Liver (tissue), 9 donors: ENCODE results near the gene FKBP1C. TPM values are rescaled to one million over a fixed set of nuclear protein-coding genes. Genes with fewer than 3 reads are reported as not detected.

Experiments
- DNase-seq: peaks from one replicate; pipeline ENCODE4 v3.0.0-alpha.2; 2017; ENCODE audit warnings: low spot score
- H3K27ac ChIP-seq, 2 donors: one replicate each; pipeline ENCODE4 v1.7.0; 2013; ENCODE audit warnings: inconsistent platforms in 2 of 2, low read length in 2 of 2, control low read depth in 1 of 2, low read depth in 1 of 2, mild to moderate bottlenecking in 1 of 2
- H3K27me3 ChIP-seq, 4 donors: one replicate each; pipeline versions ENCODE4 v1.6.1 to v1.7.0; 2013; ENCODE audit warnings: low read length in 3 of 4, inconsistent platforms in 1 of 4, mild to moderate bottlenecking in 1 of 4, moderate library complexity in 1 of 4; ENCODE audit not compliant: control insufficient read depth in 4 of 4, insufficient read depth in 4 of 4
- H3K36me3 ChIP-seq, 4 donors: one replicate each; pipeline versions ENCODE4 v1.6.1 to v1.7.0; 2013; ENCODE audit warnings: low read length in 3 of 4, mild to moderate bottlenecking in 3 of 4, low read depth in 1 of 4, moderate library complexity in 1 of 4; ENCODE audit not compliant: control insufficient read depth in 4 of 4, insufficient read depth in 3 of 4
- H3K4me1 ChIP-seq, 4 donors: one replicate each; pipeline versions ENCODE4 v1.6.1 to v1.7.0; 2013; ENCODE audit warnings: low read length in 3 of 4, mild to moderate bottlenecking in 3 of 4, moderate library complexity in 1 of 4; ENCODE audit not compliant: control insufficient read depth in 4 of 4, insufficient read depth in 4 of 4
- H3K4me3 ChIP-seq, 3 donors: one replicate each; pipeline versions ENCODE4 v1.6.1 to v1.7.0; 2013; ENCODE audit warnings: low read length in 3 of 3, control low read depth in 1 of 3, low read depth in 1 of 3, mild to moderate bottlenecking in 1 of 3
- H3K9ac ChIP-seq, 2 donors: one replicate each; pipeline ENCODE4 v1.7.0; 2013; ENCODE audit warnings: low read length in 2 of 2, mild to moderate bottlenecking in 2 of 2, moderate library complexity in 2 of 2, control low read depth in 1 of 2, low read depth in 1 of 2
- H3K9me3 ChIP-seq, 4 donors: one replicate each; pipeline versions ENCODE4 v1.6.1 to v1.7.0; 2013; ENCODE audit warnings: low read length in 3 of 4; ENCODE audit not compliant: control insufficient read depth in 4 of 4
- EGR1 ChIP-seq, 2 donors: IDR thresholded peaks; 2 replicates each; pipeline ENCODE4 v1.6.1; 2016 to 2018; ENCODE audit warnings: antibody characterized with exemption in 2 of 2, low read depth in 2 of 2
- FOXA1 ChIP-seq: IDR thresholded peaks from 2 replicates; pipeline ENCODE4 v1.6.1; 2016; ENCODE audit warnings: antibody characterized with exemption
- FOXA2 ChIP-seq: IDR thresholded peaks from 2 replicates; pipeline ENCODE4 v1.6.1; 2016; ENCODE audit warnings: antibody characterized with exemption
- GABPA ChIP-seq, 2 donors: IDR thresholded peaks in 1 of 2; conservative IDR thresholded peaks in 1 of 2; 2 replicates each; pipeline ENCODE4 v1.6.1; 2016; ENCODE audit warnings: antibody characterized with exemption in 2 of 2, mild to moderate bottlenecking in 1 of 2, moderate library complexity in 1 of 2
- HNF4G ChIP-seq: IDR thresholded peaks from 2 replicates; pipeline ENCODE4 v1.6.1; 2016; ENCODE audit warnings: antibody characterized with exemption
- JUND ChIP-seq, 2 donors: IDR thresholded peaks; 2 replicates each; pipeline ENCODE4 v1.6.1; 2016; ENCODE audit warnings: antibody characterized with exemption in 2 of 2
- NR2F2 ChIP-seq: IDR thresholded peaks from 2 replicates; pipeline ENCODE4 v1.6.1; 2016; ENCODE audit warnings: antibody characterized with exemption
- RXRA ChIP-seq, 2 donors: IDR thresholded peaks; 2 replicates each; pipeline ENCODE4 v1.6.1; 2017 to 2018; ENCODE audit warnings: antibody characterized with exemption in 2 of 2, mild to moderate bottlenecking in 1 of 2
- SP1 ChIP-seq: IDR thresholded peaks from 2 replicates; pipeline ENCODE4 v1.6.1; 2018; ENCODE audit warnings: antibody characterized with exemption, mild to moderate bottlenecking
- TAF1 ChIP-seq: conservative IDR thresholded peaks from 2 replicates; pipeline ENCODE4 v1.6.1; 2016; ENCODE audit warnings: antibody characterized with exemption, mild to moderate bottlenecking
- YY1 ChIP-seq: IDR thresholded peaks from 2 replicates; pipeline ENCODE4 v1.6.1; 2016; ENCODE audit warnings: antibody characterized with exemption, mild to moderate bottlenecking
- WGBS: extraction: QIAGEN DNeasy Blood & Tissue Kit; methylation state at CpG from one replicate; pipeline ENCODE4 v1.1.7; 2013; 5-methylcytosine and 5-hydroxymethylcytosine counted together
- polyA plus RNA-seq, 2 donors: library from polyadenylated mRNA; stranded (reverse) in 1 of 2; unstranded in 1 of 2; fragments of 200-250 nt in 1 of 2; fragments of >200 nt in 1 of 2; fragmentation: Nextera tagmentation in 1 of 2; extraction: Ambion mirVana in 1 of 2; gene quantifications; one replicate each; pipeline versions ENCODE4 v1.2.1 to v1.2.3, GENCODE V29; 2013 to 2015
- total RNA-seq, 2 donors: library from RNA; depleted of rRNA; stranded (reverse); fragments of >200 nt; gene quantifications; one replicate each; pipeline ENCODE4 v1.2.3, GENCODE V29; 2014
- TF ChIP-seq, protein P1 (sequence below): fragments of 150-350 bp; IDR thresholded peaks from 2 replicates; pipeline ENCODE4 v1.5.1; 2017; ENCODE audit warnings: improper control_type of control experiment, low read depth, low read length; ENCODE audit not compliant: missing input control
- TF ChIP-seq, protein P2 (sequence below): IDR thresholded peaks from 2 replicates; pipeline ENCODE4 v1.6.1; 2016; ENCODE audit warnings: antibody characterized with exemption, mild to moderate bottlenecking
- TF ChIP-seq, protein P3 (sequence below): IDR thresholded peaks from 2 replicates; pipeline ENCODE4 v1.6.1; 2016; ENCODE audit warnings: antibody characterized with exemption
- TF ChIP-seq, protein P4 (sequence below): IDR thresholded peaks from 2 replicates; pipeline ENCODE4 v1.6.1; 2016; ENCODE audit warnings: antibody characterized with exemption
- donor health status: healthy.
- donor health status: healthy.
- donor health status: healthy.
- donor health status: healthy.
- donor health status: healthy.

FKBP1C gene
- total and polyA plus RNA-seq, 4 donors = 0.08 to 0.61 (median 0.38) TPM

DNA sequence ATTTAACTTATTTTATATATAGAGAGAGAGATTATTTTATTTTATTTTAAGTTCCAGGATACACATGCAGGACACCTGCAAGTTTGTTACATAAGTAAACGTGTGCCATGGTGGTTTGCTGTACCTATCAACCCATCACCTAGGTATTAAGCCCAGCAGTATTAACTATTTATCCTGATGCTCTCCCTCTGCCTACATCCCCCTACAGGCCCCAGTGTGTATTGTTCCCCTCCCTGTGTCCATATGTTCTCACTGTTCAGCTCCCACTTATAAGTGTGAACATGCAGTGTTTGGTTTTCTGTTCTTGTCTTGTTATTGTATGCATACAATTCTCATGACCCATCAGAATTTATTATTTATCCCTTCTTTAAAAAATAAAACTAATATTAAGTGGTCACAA is 34.6 kb downstream of the FKBP1C start:
- Histone ChIP-seq H3K27me3 (no peaks in the 10 kb centered on the region), H3K27ac (no peak overlapping the region), H3K4me1 (peaks cover 2 to 15% (median 6%) of the 10 kb centered on the region in 4 donors), H3K36me3 (no peaks in the 10 kb centered on the region), H3K4me3 (no peak overlapping the region), H3K9ac (no peak overlapping the region), H3K9me3 (no peaks in the 10 kb centered on the region)
- 93% methylated on average over 1 of the region's 1 CpG for WGBS
- TF ChIP-seq FOXA1 = no peak
- TF ChIP-seq RXRA (IDR thresholded peaks at IDR 0.05) = no peak
- TF ChIP-seq SP1 = no peak
- TF ChIP-seq TAF1 = no peak
- no peak for TF ChIP-seq HNF4G
- TF ChIP-seq, protein P1, sequence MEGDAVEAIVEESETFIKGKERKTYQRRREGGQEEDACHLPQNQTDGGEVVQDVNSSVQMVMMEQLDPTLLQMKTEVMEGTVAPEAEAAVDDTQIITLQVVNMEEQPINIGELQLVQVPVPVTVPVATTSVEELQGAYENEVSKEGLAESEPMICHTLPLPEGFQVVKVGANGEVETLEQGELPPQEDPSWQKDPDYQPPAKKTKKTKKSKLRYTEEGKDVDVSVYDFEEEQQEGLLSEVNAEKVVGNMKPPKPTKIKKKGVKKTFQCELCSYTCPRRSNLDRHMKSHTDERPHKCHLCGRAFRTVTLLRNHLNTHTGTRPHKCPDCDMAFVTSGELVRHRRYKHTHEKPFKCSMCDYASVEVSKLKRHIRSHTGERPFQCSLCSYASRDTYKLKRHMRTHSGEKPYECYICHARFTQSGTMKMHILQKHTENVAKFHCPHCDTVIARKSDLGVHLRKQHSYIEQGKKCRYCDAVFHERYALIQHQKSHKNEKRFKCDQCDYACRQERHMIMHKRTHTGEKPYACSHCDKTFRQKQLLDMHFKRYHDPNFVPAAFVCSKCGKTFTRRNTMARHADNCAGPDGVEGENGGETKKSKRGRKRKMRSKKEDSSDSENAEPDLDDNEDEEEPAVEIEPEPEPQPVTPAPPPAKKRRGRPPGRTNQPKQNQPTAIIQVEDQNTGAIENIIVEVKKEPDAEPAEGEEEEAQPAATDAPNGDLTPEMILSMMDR = no peak
- TF ChIP-seq, protein P2, sequence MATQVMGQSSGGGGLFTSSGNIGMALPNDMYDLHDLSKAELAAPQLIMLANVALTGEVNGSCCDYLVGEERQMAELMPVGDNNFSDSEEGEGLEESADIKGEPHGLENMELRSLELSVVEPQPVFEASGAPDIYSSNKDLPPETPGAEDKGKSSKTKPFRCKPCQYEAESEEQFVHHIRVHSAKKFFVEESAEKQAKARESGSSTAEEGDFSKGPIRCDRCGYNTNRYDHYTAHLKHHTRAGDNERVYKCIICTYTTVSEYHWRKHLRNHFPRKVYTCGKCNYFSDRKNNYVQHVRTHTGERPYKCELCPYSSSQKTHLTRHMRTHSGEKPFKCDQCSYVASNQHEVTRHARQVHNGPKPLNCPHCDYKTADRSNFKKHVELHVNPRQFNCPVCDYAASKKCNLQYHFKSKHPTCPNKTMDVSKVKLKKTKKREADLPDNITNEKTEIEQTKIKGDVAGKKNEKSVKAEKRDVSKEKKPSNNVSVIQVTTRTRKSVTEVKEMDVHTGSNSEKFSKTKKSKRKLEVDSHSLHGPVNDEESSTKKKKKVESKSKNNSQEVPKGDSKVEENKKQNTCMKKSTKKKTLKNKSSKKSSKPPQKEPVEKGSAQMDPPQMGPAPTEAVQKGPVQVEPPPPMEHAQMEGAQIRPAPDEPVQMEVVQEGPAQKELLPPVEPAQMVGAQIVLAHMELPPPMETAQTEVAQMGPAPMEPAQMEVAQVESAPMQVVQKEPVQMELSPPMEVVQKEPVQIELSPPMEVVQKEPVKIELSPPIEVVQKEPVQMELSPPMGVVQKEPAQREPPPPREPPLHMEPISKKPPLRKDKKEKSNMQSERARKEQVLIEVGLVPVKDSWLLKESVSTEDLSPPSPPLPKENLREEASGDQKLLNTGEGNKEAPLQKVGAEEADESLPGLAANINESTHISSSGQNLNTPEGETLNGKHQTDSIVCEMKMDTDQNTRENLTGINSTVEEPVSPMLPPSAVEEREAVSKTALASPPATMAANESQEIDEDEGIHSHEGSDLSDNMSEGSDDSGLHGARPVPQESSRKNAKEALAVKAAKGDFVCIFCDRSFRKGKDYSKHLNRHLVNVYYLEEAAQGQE = no peak
- TF ChIP-seq, protein P3, sequence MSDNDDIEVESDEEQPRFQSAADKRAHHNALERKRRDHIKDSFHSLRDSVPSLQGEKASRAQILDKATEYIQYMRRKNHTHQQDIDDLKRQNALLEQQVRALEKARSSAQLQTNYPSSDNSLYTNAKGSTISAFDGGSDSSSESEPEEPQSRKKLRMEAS = no peak
- TF ChIP-seq, protein P4, sequence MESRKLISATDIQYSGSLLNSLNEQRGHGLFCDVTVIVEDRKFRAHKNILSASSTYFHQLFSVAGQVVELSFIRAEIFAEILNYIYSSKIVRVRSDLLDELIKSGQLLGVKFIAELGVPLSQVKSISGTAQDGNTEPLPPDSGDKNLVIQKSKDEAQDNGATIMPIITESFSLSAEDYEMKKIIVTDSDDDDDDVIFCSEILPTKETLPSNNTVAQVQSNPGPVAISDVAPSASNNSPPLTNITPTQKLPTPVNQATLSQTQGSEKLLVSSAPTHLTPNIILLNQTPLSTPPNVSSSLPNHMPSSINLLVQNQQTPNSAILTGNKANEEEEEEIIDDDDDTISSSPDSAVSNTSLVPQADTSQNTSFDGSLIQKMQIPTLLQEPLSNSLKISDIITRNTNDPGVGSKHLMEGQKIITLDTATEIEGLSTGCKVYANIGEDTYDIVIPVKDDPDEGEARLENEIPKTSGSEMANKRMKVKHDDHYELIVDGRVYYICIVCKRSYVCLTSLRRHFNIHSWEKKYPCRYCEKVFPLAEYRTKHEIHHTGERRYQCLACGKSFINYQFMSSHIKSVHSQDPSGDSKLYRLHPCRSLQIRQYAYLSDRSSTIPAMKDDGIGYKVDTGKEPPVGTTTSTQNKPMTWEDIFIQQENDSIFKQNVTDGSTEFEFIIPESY = no peak
- DNase-seq = no peak

DNA sequence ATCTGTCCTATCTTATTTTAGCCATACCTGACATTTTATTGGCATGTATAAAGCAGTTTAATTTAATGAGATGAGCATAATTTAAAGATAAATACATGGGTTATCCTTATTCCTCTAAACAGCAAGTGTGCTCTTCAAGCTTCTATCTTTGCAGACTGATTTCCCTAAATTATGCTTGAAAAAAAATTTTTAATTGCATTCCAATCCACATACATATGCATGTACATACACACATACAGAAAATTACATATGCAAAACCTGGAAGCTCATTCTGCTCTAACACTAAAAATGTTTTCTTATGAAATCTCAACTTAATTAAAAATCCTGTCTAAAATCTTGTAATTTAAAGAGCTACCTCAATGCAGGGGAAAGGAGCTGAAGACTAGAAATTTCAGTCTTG is 35.3 kb downstream of the FKBP1C start:
- no peaks in the 10 kb centered on the region for H3K9me3 ChIP-seq
- H3K4me3 ChIP-seq = no peak overlapping the region
- H3K27ac ChIP-seq = no peak overlapping the region
- H3K36me3 ChIP-seq = no peaks in the 10 kb centered on the region
- H3K9ac ChIP-seq = no peak overlapping the region
- no peak for DNase-seq
- peaks cover 2 to 15% (median 6%) of the 10 kb centered on the region in 4 donors for H3K4me1 ChIP-seq
- TF ChIP-seq, protein P3 = no peak
- no peak for TF ChIP-seq YY1
- TF ChIP-seq FOXA1 = no peak
- TF ChIP-seq SP1 = no peak
- no peak for TF ChIP-seq FOXA2
- no peak for TF ChIP-seq JUND (IDR thresholded peaks at IDR 0.05)
- no peak for TF ChIP-seq TAF1
- TF ChIP-seq GABPA (IDR thresholded peaks at IDR 0.05 in 1 of 2, conservative IDR thresholded peaks at IDR 0.05 in 1 of 2) = no peak
- TF ChIP-seq, protein P2 = no peak
- TF ChIP-seq, protein P1 = no peak
- TF ChIP-seq EGR1 (IDR thresholded peaks at IDR 0.05; ENCODE audit: low read depth in 2 of 2) = no peak
- no peak for TF ChIP-seq NR2F2
- no peak for TF ChIP-seq RXRA (IDR thresholded peaks at IDR 0.05)
- H3K27me3 ChIP-seq = no peaks in the 10 kb centered on the region
